Activated CD8-positive, alpha-beta memory T cell treated with anti-CD3 and anti-CD28 coated beads, Interleukin-2, amount 50 U/mL, for 1 hour (primary cell): Measurements from ENCODE around the gene NCF2.
"Not testable (repeated sequence)": the region's sequence is repeated elsewhere in the genome, so short reads cannot be mapped to it uniquely, and the experiment has no call there.

Experiments used
- DNase-seq: peaks from one replicate; pipeline ENCODE4 v3.0.0-alpha.2; 2020; ENCODE audit errors: extremely low read depth

Gene NCF2, protein sequence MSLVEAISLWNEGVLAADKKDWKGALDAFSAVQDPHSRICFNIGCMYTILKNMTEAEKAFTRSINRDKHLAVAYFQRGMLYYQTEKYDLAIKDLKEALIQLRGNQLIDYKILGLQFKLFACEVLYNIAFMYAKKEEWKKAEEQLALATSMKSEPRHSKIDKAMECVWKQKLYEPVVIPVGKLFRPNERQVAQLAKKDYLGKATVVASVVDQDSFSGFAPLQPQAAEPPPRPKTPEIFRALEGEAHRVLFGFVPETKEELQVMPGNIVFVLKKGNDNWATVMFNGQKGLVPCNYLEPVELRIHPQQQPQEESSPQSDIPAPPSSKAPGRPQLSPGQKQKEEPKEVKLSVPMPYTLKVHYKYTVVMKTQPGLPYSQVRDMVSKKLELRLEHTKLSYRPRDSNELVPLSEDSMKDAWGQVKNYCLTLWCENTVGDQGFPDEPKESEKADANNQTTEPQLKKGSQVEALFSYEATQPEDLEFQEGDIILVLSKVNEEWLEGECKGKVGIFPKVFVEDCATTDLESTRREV

GRCh38 chr1:183590244-183591191 is at the start of gene NCF2:
Gene NCF2, minus strand, starts transcription at chr1:183590459. Its CDS starts 130 bp downstream, at chr1:183590329.
- DNase-seq: no peak

DNA sequence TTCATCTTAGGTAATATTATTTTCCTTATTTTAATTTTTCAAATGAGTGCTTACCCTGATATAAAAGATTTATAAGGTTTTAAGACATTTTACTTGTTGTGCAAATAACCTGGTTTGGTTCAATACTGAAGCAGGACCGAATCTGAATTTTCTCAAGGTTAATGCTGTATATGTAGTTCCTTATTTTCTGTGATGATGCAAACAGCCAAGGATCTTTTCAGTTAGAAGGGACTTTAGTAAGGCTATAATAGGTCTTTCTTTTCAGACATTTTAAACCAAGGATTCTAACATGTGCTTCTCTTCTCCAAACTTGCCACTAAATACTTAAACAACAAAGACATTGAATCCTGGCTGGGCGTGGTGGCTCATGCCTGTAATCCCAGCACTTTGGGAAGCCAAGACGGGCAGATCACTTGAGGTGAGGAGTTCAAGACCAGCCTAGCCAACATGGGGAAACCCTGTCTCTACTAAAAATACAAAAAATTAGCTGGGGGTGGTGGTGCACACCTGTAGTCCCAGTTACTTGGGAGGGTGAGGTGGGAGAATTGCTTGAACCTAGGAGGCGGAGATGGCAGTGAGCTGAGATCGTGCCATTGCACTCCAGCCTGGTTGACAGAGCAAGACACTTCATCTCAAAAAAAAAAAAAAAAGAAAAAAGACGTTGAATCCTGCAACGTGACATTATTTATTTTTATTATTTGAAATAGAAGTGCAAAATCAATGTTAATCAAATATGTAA is 48.6 kb upstream of the NCF2 start:
- DNase-seq: no peak

- no peak for DNase-seq
Measured at GRCh38 chr1:183636783-183637182, 46.5 kb upstream of the NCF2 start.

DNA sequence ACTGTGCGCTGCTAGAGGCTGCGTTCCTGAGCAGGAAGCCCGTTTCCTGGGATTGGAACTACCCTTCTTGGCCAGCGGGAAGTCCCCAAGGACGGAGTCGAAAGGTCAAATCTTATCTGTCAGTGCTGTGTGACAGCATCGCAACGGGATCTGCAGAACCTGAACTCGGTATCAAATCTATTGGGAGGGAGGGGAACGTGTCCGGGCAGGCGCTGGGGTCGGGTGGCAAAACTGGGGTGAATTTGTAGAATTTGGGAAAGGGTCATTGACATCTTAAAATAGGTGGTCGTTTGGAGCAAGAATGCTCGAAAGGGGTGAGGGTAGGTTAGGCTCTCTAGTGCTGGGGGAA is 46.0 kb upstream of the NCF2 start:
- DNase-seq: no peak

DNA sequence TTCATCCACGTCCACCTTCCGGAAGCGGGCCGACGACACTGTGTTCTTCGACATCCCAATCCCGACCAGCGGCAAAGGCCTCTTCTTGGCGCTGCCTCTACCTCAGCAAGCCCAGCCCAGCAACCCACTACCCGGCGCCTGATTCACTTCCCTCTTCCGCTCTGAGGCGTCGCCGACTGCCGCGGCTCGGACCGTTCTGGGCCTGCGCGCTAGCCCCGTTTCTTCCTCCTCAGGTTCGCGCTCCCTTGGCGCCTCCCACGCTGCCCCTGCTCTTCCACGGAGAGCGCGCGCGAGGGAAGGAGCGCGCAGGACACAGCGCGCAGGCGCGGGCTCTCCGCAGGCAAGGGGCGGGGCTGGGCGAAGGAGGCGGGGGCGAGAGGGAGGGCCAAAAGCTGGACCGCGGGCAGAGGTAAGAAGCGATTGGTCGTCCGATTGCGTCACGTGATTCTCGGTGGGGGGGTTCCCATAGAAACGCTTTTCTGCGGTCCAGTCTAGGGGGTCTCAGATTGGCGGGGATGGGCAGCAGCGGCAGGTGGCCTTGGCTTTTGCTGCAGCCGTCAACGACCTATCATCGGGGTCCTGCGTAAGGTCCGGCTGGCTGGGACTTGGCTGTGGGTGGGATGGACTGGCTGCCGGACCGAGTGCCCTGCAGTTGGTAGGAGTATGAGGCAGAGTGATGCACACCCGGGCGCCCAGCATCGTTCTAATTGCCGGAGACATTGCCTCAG is 45.5 kb upstream of the NCF2 start, which contains the start of gene ARPC5:
Gene ARPC5, minus strand, starts transcription at position 178 of the 728 bp plus-strand sequence. Its CDS starts 124 bp downstream, at position 54.
- peak; percentile 86 for DNase-seq

DNA sequence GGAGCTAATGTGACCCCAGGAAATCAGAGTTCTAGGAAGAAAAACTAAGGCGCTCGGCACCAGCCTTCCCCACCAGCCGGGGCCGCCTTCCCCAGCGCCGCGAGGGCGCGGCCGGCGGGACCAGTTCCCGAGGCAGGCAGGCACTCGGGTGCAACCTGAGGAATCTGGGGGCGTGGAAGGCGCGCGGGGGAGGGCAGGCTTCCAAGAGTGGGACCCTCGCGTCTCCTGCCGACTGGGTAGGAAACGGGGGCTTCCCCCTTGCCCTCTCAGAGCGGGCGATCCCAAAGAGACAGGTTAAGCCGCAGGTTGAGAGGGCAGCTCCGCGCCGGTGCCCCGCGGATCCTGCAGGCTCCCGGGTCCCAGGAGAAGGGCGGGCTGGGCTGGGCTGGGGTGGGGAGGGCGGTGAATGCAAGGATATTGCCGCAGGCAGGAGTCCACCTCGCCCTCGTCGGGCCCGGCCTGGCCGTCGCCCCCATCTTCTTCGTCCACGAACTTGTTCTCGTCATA is 44.9 kb upstream of the NCF2 start:
- no peak for DNase-seq

GRCh38 chr1:183634429-183635065 is 44.3 kb upstream of the NCF2 start:
- DNase-seq: no peak

- DNase-seq: peak; percentile 18
Measured at GRCh38 chr1:183633676-183634343, 43.6 kb upstream of the NCF2 start.

DNA sequence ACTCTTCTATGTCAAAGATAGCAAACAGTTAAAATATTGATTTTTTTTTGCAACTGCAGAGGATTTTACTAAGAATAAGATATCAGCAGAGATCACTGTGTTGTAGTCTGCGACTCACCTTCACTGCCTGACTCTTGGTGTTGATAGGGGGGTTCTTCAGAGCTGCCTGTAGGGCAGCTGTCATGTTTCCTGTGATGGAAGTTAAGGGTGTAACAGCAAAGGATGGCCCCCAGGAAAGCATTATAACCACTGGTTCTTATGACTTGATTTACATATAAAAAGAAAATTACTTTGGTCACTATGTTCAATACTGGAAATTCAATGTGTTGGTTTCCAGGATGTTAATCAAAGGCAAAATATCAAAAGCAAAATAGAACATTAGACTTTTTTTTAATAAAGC is 42.7 kb upstream of the NCF2 start:
- DNase-seq: no peak

GRCh38 chr1:183632114-183632513 is 41.9 kb upstream of the NCF2 start:
- no peak for DNase-seq

DNA sequence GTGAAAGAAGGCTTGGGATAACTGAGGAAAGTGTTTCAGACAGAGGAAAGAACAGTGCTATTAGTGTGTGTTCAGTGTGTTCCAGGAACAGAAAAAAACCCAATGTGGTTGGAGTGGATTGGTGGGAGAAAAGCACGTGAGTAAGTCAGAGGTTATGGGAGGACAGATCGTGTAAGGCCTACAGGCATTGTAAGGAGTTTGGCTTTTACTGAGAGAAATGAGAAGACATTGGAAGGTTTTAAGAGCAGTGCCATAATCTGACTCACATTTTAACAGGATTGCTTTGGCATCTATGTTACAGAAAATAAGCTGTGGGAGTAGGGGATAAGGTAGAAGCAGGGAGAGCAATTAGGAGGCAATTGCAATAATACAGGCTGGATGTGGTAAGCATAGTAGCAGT is 40.5 kb upstream of the NCF2 start:
- no peak for DNase-seq

GRCh38 chr1:183628537-183628936 is 38.3 kb upstream of the NCF2 start:
- DNase-seq: no peak

DNA sequence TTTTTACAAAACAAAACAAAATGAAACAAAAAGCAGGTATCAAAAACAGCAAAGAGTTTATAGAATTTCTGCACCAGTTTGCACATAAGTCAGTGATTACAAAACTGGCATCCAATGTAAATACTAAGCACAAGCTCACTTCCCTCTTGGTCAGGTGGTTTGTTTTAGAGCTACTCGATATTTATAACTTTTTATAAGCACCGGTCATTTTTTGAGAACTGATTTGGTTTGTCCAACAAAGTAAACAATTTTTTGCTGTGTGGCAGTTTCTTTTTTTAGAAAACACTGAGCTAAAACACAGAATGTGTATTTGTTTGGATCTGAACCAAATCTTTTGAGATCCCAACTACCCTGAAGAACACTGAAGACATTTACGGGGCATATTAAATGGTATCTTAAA is 36.0 kb upstream of the NCF2 start:
- DNase-seq: not testable (repeated sequence)

DNA sequence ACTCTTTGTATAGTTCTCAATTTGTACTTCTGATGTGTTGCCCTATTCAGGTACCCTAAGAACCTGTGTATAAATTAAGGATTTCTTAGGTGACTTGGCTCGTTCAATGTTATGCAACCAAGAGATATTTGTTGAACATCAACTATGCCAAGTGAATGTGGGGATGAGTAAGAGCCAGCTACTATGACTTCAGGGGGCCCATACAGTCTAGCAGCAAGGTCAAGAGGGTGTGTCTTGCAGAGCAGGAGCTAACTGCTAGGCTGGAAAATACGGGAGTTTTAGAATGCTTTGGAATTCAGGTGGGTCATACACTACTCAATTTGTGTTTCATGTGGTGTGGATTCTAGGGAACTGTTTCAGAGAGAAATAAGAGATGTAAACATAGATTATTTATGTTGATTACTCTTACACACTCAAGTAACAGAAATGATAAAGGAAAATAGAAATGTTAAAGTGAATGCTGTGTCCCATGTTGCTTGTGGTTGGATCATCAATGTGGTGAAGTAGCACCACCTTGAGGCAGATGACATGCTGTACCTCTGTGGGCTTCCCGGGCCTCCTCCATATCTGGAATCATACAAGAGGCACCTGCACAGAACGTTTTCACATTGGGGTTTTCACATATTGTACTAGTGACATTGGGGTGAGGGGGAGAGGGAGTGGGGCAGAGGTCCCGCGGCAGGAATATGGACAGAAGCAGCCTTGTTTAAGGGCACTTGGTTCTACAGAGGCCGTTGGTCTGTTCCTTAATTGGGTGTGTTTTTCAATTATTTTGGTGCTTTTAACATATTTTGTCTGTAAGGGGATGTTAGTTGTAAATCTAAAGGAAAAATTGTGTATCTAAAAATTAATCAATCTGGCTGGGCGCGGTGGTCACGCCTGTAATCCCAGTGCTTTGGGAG is 32.9 kb upstream of the NCF2 start:
- DNase-seq: no peak

DNA sequence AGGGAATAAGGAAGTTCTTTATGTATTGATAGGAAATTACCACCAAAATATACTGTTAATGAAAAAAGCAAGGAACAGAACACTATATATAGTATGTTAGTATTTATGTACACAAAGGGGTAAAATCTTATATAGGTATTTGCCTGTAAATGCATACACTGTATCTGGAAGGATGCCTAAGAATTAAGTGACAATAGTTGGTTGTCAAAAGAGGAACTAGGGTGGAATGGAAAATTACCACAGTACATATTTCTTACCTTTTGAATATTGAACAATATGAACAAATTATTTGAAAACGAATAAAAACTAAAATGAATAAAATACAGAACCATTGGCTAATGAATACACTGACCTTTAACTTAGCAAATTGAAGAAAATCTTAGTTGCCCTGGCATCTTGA is 31.8 kb upstream of the NCF2 start:
- DNase-seq: no peak

- no peak for DNase-seq
Measured at GRCh38 chr1:183620311-183620710, 30.1 kb upstream of the NCF2 start.

DNA sequence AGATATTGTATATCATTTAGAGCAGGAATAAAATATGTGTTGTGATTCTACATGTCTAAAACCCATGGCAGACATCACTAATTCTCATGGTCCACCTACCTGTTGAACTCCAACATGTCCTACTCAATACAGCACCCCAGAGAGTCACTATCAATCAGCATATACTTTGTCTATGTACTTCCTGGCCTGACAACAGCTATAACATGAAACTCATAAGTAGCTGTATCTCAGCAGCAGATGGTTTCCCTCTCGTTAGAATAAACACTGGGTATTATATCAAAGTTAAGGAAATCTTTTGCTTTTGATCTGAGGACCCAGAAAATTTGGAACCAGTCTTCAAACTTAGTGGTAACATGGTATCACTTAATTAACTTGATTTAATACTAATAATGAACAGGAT is 29.5 kb upstream of the NCF2 start:
- no peak for DNase-seq

GRCh38 chr1:183618202-183618601 is 27.9 kb upstream of the NCF2 start:
- DNase-seq: not testable (repeated sequence)

DNA sequence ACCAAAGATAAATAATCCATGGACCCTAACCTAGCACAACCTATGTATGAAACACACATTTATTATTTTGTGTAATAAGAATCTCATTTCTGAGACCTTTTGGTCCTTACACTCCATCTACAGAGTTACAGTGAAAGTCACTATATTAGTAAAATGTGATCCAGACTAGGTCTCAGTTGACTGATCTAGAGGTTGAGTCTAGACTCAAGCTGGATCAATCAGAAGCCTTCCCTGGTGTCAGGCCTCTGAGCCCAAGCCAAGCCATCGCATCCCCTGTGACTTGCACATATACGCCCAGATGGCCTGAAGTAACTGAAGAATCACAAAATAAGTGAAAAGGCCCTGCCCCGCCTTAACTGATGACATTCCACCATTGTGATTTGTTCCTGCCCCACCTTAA is 22.7 kb upstream of the NCF2 start:
- DNase-seq: not testable (repeated sequence)
